IgD-negative memory B cell (primary cell): Measurements from ENCODE around the gene WNT10A. TPM values are rescaled to one million over a fixed set of nuclear protein-coding genes. Genes with fewer than 3 reads are reported as not detected.

ENCODE experiments used
- H3K27ac Mint-ChIP-seq, 3 donors: one replicate each; pipeline ENCODE4 v1.8.0; 2020 to 2022; ENCODE audit warnings: mild to moderate bottlenecking in 3 of 3, mixed read lengths in 3 of 3, moderate library complexity in 1 of 3
- H3K27me3 Mint-ChIP-seq: one replicate; pipeline ENCODE4 v1.8.0; 2021; ENCODE audit warnings: mixed read lengths
- H3K36me3 Mint-ChIP-seq: one replicate; pipeline ENCODE4 v1.8.0; 2020; ENCODE audit warnings: mild to moderate bottlenecking, mixed read lengths
- H3K4me1 Mint-ChIP-seq, 3 donors: one replicate each; pipeline ENCODE4 v1.8.0; 2020 to 2022; ENCODE audit warnings: mixed read lengths in 3 of 3, mild to moderate bottlenecking in 1 of 3
- H3K4me3 Mint-ChIP-seq, 4 donors: one replicate each; pipeline ENCODE4 v1.8.0; 2020 to 2022; ENCODE audit warnings: mild to moderate bottlenecking in 4 of 4, mixed read lengths in 4 of 4, moderate library complexity in 3 of 4
- H3K9me3 Mint-ChIP-seq, 3 donors: one replicate each; pipeline ENCODE4 v1.8.0; 2020 to 2021; ENCODE audit warnings: mixed read lengths in 3 of 3, mild to moderate bottlenecking in 1 of 3
- polyA plus RNA-seq: library from polyadenylated mRNA; unstranded; fragments of 300-500 nt; fragmentation: Illumina TruSeq; gene quantifications from one replicate; pipeline ENCODE4 v1.2.3, GENCODE V29; 2021

Gene WNT10A
- polyA plus RNA-seq, 1 donor from 2014 or later: 2.4 TPM

DNA sequence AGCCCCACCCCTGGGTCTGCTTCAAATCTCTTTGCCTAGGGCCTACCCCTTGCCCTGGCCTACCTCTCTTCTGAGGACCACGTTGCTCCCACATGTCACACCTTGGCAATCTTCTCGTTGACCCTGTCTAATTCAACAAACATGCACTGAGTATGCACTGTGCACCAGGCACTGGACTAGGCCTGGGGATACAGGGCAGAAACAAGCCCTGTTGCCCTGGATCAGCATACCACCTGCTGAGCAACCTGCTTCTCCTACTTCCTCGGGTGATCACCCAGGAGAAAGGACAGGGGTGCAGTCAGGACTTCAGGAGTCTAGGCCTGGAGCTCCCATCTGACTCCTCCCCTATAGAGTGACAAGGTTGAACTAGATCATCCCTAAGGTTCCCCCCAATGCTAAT is 9.7 kb downstream of the WNT10A start:
- H3K27ac Mint-ChIP-seq: peak overlapping the region in 2 of 3 donors; percentile 92 to 97
- no peaks in the 10 kb centered on the region for H3K27me3 Mint-ChIP-seq
- H3K4me3 Mint-ChIP-seq: peak overlapping the region in 2 of 4 donors; percentile 52 to 69
- H3K36me3 Mint-ChIP-seq: peaks cover 2% of the 10 kb centered on the region
- peaks cover 15 to 46% (median 33%) of the 10 kb centered on the region in 3 donors for H3K4me1 Mint-ChIP-seq
- no peaks in the 10 kb centered on the region for H3K9me3 Mint-ChIP-seq

DNA sequence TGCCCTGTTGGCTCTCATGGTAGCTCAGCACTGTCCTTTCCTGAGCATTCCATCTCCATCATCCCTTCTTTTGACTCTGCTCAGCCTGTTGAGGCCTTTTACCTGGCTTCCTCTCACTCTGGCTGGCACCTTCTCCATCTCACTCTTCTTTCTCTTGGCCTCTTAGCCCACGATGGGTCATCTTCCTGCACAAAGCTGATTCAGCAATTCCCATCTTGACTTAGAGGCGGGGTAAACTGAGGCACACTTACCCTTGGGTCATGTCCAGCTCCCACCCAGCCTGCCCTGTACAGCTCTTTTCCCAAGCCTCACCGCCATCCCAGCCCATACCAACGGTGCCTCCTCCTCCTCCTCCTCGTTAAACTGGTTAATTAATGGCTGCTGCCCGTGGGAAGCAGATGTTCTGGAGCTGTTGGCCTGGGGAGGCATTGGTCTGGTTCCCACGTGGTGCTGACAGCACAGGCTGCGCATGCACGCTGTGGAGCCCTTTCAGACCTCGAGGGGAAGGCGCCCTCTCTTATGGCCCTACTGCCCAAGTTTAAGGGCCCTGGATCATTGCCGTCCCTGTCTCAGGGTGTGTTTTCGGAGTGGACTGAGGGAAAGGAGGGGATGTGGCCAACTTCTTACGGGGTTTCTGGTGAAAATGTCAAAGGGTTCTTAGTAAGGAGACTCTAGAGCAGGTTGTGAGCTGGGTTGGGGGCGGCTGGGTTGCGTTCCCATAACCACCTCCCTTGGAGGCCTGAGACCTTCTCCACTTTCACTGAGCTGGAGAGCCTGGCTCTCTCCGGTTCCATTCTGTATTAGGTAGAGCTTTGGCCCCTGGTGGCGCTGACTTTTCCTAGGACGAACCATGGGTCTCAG is 10.9 kb downstream of the WNT10A start:
- Mint-ChIP-seq H3K9me3 (no peaks in the 10 kb centered on the region), H3K4me3 (peak overlapping the region in 2 of 4 donors; percentile 52 to 81), H3K27ac (peak overlapping the region; percentile 92 to 97 (median 96)), H3K36me3 (peaks cover 2% of the 10 kb centered on the region), H3K4me1 (peaks cover 21 to 49% (median 30%) of the 10 kb centered on the region in 3 donors), H3K27me3 (peaks cover 3% of the 10 kb centered on the region)

DNA sequence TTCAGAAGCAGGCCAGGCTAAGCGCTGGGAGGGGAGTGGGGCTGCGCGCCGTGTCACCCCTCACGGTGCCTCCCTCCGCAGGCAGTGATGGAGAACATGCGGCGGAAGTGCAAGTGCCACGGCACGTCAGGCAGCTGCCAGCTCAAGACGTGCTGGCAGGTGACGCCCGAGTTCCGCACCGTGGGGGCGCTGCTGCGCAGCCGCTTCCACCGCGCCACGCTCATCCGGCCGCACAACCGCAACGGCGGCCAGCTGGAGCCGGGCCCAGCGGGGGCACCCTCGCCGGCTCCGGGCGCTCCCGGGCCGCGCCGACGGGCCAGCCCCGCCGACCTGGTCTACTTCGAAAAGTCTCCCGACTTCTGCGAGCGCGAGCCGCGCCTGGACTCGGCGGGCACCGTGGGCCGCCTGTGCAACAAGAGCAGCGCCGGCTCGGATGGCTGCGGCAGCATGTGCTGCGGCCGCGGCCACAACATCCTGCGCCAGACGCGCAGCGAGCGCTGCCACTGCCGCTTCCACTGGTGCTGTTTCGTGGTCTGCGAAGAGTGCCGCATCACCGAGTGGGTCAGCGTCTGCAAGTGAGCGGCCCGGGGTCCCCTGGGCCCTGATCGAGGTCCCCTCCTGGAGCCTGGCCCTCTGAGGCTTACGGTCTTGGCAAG is 12.2 kb downstream of the WNT10A start:
- Mint-ChIP-seq H3K36me3 (peaks cover 2% of the 10 kb centered on the region), H3K27me3 (peaks cover 3% of the 10 kb centered on the region), H3K9me3 (no peaks in the 10 kb centered on the region), H3K4me3 (peak overlapping the region; percentile 77 to 87 (median 82)), H3K27ac (peak overlapping the region; percentile 92 to 97 (median 96)), H3K4me1 (peaks cover 21 to 39% (median 27%) of the 10 kb centered on the region in 3 donors)

GRCh38 chr2:218893349-218894150 is 12.9 kb downstream of the WNT10A start:
- peaks cover 5% of the 10 kb centered on the region for H3K27me3 Mint-ChIP-seq
- peak overlapping the region; percentile 92 to 97 (median 93) for H3K27ac Mint-ChIP-seq
- peaks cover 2% of the 10 kb centered on the region for H3K36me3 Mint-ChIP-seq

GRCh38 chr2:218894151-218894879 is 13.7 kb downstream of the WNT10A start:
- Mint-ChIP-seq H3K4me1 (peaks cover 29 to 47% (median 31%) of the 10 kb centered on the region in 3 donors), H3K36me3 (peaks cover 2% of the 10 kb centered on the region), H3K9me3 (no peaks in the 10 kb centered on the region), H3K27me3 (peaks cover 5% of the 10 kb centered on the region), H3K27ac (peak overlapping the region; percentile 92 to 97 (median 93)), H3K4me3 (peak overlapping the region; percentile 75 to 84 (median 79))

More at GRCh38 chr2:218893349-218894150, 12.9 kb downstream of the WNT10A start:
- Mint-ChIP-seq H3K4me3 (peak overlapping the region; percentile 75 to 84 (median 79)), H3K9me3 (no peaks in the 10 kb centered on the region), H3K4me1 (peaks cover 27 to 46% (median 31%) of the 10 kb centered on the region in 3 donors)

- peak overlapping the region; percentile 14 to 97 (median 92) for H3K27ac Mint-ChIP-seq
- peak overlapping the region in 3 of 4 donors; percentile 31 to 77 (median 46) for H3K4me3 Mint-ChIP-seq
These were observed 14.2 kb downstream of the WNT10A start for GRCh38 chr2:218894880-218895157.

GRCh38 chr2:218895326-218895725 is 14.7 kb downstream of the WNT10A start:
- no peaks in the 10 kb centered on the region for H3K9me3 Mint-ChIP-seq
- H3K4me1 Mint-ChIP-seq: peaks cover 29 to 47% (median 31%) of the 10 kb centered on the region in 3 donors
- H3K4me3 Mint-ChIP-seq: peak overlapping the region in 3 of 4 donors; percentile 31 to 88 (median 45)
- H3K27ac Mint-ChIP-seq: peak overlapping the region in 2 of 3 donors; percentile 92 to 97
- H3K27me3 Mint-ChIP-seq: peaks cover 7% of the 10 kb centered on the region
- H3K36me3 Mint-ChIP-seq: peaks cover 2% of the 10 kb centered on the region

More at GRCh38 chr2:218894880-218895157, 14.2 kb downstream of the WNT10A start:
- Mint-ChIP-seq H3K4me1 (peaks cover 29 to 47% (median 31%) of the 10 kb centered on the region in 3 donors), H3K9me3 (no peaks in the 10 kb centered on the region), H3K36me3 (peaks cover 2% of the 10 kb centered on the region), H3K27me3 (peaks cover 7% of the 10 kb centered on the region)

DNA sequence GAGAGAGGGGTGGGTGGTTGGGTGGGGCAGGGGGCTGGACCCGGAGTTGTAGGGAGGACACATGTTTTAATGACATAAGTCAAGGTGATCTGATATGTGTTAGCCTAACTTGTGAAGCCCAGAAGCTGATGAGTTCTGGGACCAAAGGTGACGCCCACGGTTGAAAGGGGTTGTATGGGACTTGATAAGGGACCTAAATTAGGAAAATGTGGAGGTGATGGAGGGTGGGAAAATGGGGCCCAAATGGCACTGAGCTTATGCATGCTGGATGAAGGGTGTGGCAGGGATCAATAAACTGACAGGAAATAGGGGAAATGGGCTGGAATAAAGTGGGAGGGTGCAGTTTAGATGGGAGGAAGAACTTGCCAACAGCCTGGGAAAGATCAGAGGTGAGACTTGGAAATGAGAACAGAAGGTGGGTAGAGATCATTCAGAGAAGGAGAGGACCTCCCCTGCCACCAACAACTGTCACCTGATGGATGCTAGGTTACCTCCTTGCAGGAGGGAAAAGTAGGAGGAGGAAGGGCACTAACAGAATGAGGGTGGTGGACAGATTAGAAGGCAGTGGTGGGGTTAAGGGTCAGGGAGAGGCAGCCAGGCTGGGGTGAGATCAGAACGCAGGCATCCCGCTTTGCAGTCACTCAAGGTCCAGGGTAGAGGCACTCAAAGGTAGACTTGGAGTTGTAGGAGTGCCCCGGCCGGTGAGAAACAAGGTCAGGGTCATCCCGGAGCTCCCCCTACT is 15.3 kb downstream of the WNT10A start:
- peaks cover 13% of the 10 kb centered on the region for H3K27me3 Mint-ChIP-seq
- H3K9me3 Mint-ChIP-seq: no peaks in the 10 kb centered on the region
- H3K27ac Mint-ChIP-seq: peak overlapping the region; percentile 92 to 98 (median 97)
- peak overlapping the region; percentile 31 to 93 (median 84) for H3K4me3 Mint-ChIP-seq
- peaks cover 29 to 47% (median 31%) of the 10 kb centered on the region in 3 donors for H3K4me1 Mint-ChIP-seq
- peaks cover 2% of the 10 kb centered on the region for H3K36me3 Mint-ChIP-seq

DNA sequence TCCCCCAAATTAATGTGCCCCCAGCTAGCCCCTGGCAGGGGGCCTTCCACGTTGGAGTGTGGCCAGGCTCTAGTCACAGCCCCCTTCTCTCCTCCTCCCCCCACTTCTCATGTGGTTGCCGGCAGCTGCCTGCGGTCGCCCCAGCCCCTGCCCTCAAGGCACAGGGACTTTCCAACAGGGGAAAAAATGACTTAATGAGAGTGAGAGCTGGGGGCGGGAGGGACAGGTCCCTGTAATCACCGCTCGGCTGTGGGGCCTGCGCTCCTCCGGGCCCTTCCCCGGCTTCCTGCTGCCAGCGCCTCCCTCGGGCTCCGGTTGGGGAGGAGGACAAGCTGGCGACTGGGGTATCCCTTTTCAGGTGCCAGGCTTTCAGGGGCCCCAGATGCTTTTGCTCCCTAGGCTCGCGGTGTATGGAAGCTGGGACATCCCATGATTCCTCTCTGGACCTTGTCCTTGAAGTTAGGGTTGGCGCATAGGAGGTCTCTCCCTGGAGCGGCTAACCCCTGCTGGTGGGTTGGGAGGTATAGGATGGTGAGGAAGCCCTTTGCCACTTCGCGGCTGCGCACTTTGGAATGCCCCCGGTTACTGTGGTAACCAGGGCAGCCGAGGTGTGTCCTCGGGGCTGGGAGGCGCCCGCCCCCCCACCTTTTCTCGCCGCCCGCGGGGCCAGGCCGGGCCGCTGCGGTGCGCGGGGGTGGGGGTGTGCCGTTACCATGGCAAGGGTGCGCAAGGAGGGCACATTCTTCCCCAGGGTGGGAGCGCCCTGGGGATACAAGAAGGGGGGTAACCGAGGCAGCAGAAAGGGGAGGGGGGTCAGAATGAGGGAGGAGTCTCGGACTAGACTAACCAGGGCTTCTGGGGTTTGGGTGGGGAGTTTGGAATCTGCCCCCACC is 16.1 kb downstream of the WNT10A start:
- H3K27me3 Mint-ChIP-seq: peaks cover 16% of the 10 kb centered on the region
- no peaks in the 10 kb centered on the region for H3K9me3 Mint-ChIP-seq
- peaks cover 29 to 43% (median 31%) of the 10 kb centered on the region in 3 donors for H3K4me1 Mint-ChIP-seq
- peak overlapping the region; percentile 92 to 98 (median 97) for H3K27ac Mint-ChIP-seq
- peak overlapping the region; percentile 31 to 93 (median 84) for H3K4me3 Mint-ChIP-seq
- peaks cover 2% of the 10 kb centered on the region for H3K36me3 Mint-ChIP-seq

- Mint-ChIP-seq H3K27ac (peak overlapping the region; percentile 92 to 98 (median 97)), H3K4me3 (peak overlapping the region; percentile 81 to 92 (median 87)), H3K36me3 (peaks cover 4% of the 10 kb centered on the region), H3K4me1 (peaks cover 29 to 41% (median 30%) of the 10 kb centered on the region in 3 donors), H3K27me3 (peaks cover 19% of the 10 kb centered on the region), H3K9me3 (peaks cover 0 to 2% (median 0%) of the 10 kb centered on the region in 3 donors)
These were observed 16.9 kb downstream of the WNT10A start for GRCh38 chr2:218897394-218898108.

DNA sequence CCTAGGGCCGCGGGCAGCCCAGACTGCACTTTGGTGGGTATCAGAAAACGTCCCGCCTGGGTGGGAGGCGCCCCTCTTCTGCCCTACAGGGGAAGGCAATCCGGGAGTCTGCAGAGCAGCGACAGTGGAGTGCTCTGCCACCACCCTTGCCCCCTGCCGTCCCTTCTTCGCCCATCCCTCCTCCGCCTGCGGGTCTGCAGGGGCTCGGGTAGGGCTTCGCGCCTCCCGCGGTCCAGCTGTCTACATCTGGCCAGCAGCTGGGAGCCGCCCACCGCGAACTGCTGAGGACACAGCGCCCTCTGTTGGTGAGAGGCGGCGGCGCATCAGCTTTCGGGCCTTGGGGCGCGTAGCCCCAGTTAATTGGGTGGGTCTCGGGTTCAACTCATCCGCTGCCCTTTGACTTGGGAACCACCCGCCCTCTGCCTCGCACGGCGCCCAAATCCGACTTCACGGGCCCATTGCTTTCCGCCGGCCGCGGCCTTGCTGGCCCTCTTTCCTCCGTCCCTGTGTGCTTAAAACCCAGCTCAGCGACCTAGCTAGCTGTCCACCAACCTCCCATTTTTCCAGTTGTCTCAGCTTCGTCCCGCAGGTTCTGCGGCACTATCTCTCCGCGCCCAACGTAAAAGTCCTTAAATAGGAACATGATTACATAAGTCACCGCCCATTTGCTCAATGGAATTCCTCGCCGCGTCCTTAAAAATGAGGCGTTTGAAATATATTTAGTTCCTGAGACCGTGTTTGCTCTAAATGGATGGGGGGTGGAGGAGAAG is 17.6 kb downstream of the WNT10A start:
- H3K4me1 Mint-ChIP-seq: peaks cover 25 to 37% (median 25%) of the 10 kb centered on the region in 3 donors
- H3K9me3 Mint-ChIP-seq: peaks cover 0 to 2% (median 0%) of the 10 kb centered on the region in 3 donors
- peaks cover 20% of the 10 kb centered on the region for H3K27me3 Mint-ChIP-seq
- peak overlapping the region; percentile 90 to 97 (median 92) for H3K27ac Mint-ChIP-seq
- H3K4me3 Mint-ChIP-seq: peak overlapping the region; percentile 80 to 92 (median 87)
- peaks cover 2% of the 10 kb centered on the region for H3K36me3 Mint-ChIP-seq
